Smooth muscle cell (in vitro differentiated cells): ENCODE data around the gene ZNRF1. TPM values are rescaled to one million over a fixed set of nuclear protein-coding genes. Genes with fewer than 3 reads are reported as not detected.

Source experiments
- DNase-seq: peaks from one replicate; lab custom pipeline; 2025; ENCODE audit not compliant: unreplicated experiment; lab: John Stamatoyannopoulos, UW
- H2AFZ ChIP-seq: fragments of 200-600 bp; sonication (generic); 2 replicates; pipeline ENCODE4 v1.6.0; 2016; ENCODE audit warnings: antibody characterized with exemption, low read depth, mild to moderate bottlenecking
- H3F3A ChIP-seq: fragments of 200-600 bp; sonication (generic); 2 replicates; pipeline ENCODE4 v1.6.0; 2017; ENCODE audit warnings: antibody characterized with exemption, low read depth
- H3K27ac ChIP-seq: fragments of 200-600 bp; sonication (generic); 2 replicates; pipeline ENCODE4 v1.5.1; 2016; ENCODE audit warnings: low read depth, mild to moderate bottlenecking
- H3K27me3 ChIP-seq: fragments of 200-600 bp; sonication (generic); 2 replicates; pipeline ENCODE4 v1.6.1; 2016; ENCODE audit warnings: low read depth, mild to moderate bottlenecking
- H3K36me3 ChIP-seq: fragments of 200-600 bp; sonication (generic); 2 replicates; pipeline ENCODE4 v1.5.1; 2016; ENCODE audit warnings: low read depth
- H3K4me1 ChIP-seq: fragments of 200-600 bp; sonication (generic); 2 replicates; pipeline ENCODE4 v1.5.1; 2016; ENCODE audit warnings: low read depth
- H3K4me2 ChIP-seq: fragments of 200-600 bp; sonication (generic); 2 replicates; pipeline ENCODE4 v1.6.0; 2016; ENCODE audit warnings: mild to moderate bottlenecking
- H3K4me3 ChIP-seq: fragments of 200-600 bp; sonication (generic); 2 replicates; pipeline ENCODE4 v1.5.1; 2016; ENCODE audit warnings: mild to moderate bottlenecking
- H3K79me2 ChIP-seq: fragments of 200-600 bp; sonication (generic); 2 replicates; pipeline ENCODE4 v1.6.0; 2016; ENCODE audit warnings: low read depth, mild to moderate bottlenecking
- H3K9ac ChIP-seq: fragments of 200-600 bp; sonication (generic); 2 replicates; pipeline ENCODE4 v1.6.0; 2016; ENCODE audit warnings: low read depth
- H3K9me3 ChIP-seq: fragments of 200-600 bp; sonication (generic); replicated peaks from 2 replicates; pipeline ENCODE4 v1.5.1; 2016; ENCODE audit warnings: low read depth
- H4K20me1 ChIP-seq: fragments of 200-600 bp; sonication (generic); 2 replicates; pipeline ENCODE4 v1.6.0; 2016; ENCODE audit warnings: low read depth
- WGBS: methylation state at CpG from one replicate; pipeline ENCODE4 v1.1.7; 2016; ENCODE audit warnings: low lambda C conversion rate; 5-methylcytosine and 5-hydroxymethylcytosine counted together
- polyA plus RNA-seq: library from polyadenylated mRNA; unstranded; fragments of >200 nt; fragmentation: Nextera tagmentation; extraction: Ambion mirVana; gene quantifications from 2 replicates; pipeline ENCODE4 v1.2.1, GENCODE V29; 2016
- total RNA-seq: library from RNA; depleted of rRNA; stranded (reverse); fragments of >200 nt; gene quantifications from 2 replicates; pipeline ENCODE4 v1.2.3, GENCODE V29; 2014
- TF ChIP-seq, protein P1 (sequence below): fragments of 200-600 bp; sonication (generic); IDR thresholded peaks from 2 replicates; pipeline ENCODE4 v1.5.1; 2017; ENCODE audit warnings: borderline replicate concordance, mild to moderate bottlenecking, antibody characterized with exemption; ENCODE audit not compliant: insufficient read depth, poor library complexity, severe bottlenecking

Gene ZNRF1
- total and polyA plus RNA-seq, 2 experiments from 2014 or later = 18.2 to 45.4 TPM

DNA sequence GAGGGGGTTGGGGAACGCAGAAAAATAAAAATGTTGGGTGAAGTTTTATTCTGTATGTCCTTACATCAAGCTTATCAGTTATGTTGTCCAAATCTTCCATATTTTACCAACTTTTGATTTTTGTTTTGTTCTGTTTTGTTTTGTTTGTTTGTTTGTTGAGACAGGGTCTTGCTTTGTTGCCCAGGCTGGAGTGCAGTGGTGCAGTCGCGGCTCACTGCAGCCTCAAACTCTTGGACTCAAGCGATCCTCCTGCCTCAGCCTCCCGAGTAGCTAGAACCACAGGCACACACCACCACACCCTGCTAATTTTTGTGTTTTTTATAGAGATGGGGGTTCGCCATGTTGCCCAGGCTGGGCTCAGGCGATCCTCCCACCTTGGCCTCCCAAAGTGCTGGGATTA is 20.8 kb downstream of the ZNRF1 start:
- no peaks in the 10 kb centered on the region for H3K4me1 ChIP-seq
- TF ChIP-seq, protein P1, sequence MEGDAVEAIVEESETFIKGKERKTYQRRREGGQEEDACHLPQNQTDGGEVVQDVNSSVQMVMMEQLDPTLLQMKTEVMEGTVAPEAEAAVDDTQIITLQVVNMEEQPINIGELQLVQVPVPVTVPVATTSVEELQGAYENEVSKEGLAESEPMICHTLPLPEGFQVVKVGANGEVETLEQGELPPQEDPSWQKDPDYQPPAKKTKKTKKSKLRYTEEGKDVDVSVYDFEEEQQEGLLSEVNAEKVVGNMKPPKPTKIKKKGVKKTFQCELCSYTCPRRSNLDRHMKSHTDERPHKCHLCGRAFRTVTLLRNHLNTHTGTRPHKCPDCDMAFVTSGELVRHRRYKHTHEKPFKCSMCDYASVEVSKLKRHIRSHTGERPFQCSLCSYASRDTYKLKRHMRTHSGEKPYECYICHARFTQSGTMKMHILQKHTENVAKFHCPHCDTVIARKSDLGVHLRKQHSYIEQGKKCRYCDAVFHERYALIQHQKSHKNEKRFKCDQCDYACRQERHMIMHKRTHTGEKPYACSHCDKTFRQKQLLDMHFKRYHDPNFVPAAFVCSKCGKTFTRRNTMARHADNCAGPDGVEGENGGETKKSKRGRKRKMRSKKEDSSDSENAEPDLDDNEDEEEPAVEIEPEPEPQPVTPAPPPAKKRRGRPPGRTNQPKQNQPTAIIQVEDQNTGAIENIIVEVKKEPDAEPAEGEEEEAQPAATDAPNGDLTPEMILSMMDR = no peak
- no peaks in the 10 kb centered on the region for H3K27me3 ChIP-seq
- peaks cover 85% of the 10 kb centered on the region for H3K79me2 ChIP-seq
- no peaks in the 10 kb centered on the region for H3F3A ChIP-seq
- 99% methylated on average over 7 of the region's 7 CpGs for WGBS
- peaks cover 12% of the 10 kb centered on the region for H3K9me3 ChIP-seq
- H3K4me2 ChIP-seq = no peak overlapping the region
- DNase-seq = no peak
- H4K20me1 ChIP-seq = peaks cover 48% of the 10 kb centered on the region
- no peak overlapping the region for H2AFZ ChIP-seq
- H3K27ac ChIP-seq = no peak overlapping the region
- no peak overlapping the region for H3K9ac ChIP-seq
- no peak overlapping the region for H3K4me3 ChIP-seq
- H3K36me3 ChIP-seq = no peaks in the 10 kb centered on the region

DNA sequence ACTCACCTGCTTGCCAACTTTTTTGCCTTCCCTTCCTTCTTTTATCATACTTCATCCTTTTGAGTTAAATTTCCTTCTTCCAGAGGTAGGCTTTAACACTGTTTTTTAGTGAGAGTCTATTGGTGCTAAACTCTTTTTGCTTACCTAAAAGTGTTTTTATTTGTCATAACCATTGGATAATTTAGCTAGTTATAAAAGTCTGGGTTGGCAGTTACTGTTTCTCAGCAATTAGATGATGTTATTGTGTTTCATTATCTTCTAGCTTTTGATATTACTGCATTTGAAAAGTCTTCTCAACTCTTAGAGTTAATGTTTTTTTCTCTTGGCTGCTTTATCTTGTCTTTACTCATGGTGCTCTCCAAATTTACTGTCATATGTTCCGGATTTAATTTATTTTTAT is 22.6 kb downstream of the ZNRF1 start:
- Histone ChIP-seq H3K9ac (no peak overlapping the region), H2AFZ (no peak overlapping the region), H3K79me2 (peaks cover 72% of the 10 kb centered on the region), H3K9me3 (peaks cover 12% of the 10 kb centered on the region), H3K36me3 (no peaks in the 10 kb centered on the region), H3K27ac (no peak overlapping the region), H3K4me1 (no peaks in the 10 kb centered on the region), H3F3A (no peaks in the 10 kb centered on the region), H3K27me3 (no peaks in the 10 kb centered on the region), H3K4me3 (no peak overlapping the region), H4K20me1 (peaks cover 51% of the 10 kb centered on the region), H3K4me2 (no peak overlapping the region)
- whole genome bisulfite sequencing = 97% methylated on average over 1 of the region's 1 CpG
- TF ChIP-seq, protein P1 = no peak
- no peak for DNase-seq

DNA sequence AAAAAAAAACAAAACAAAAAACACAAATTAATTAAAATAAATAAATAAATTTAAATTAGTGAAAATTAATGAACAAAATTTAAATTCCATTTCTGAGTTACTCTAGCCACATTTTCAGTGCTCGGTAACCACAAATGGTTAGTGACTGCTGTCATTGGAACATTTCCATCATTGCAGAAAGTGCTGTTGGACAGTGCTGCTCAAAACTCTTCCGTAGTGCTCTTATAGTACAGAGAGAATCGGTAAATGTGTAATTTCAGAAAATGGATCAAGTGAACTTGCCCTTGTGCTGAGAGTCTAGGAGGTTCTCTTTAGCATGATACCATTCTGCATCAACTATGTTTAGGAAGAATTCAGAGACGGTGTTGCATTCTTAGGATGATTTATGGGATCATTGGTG is 23.7 kb downstream of the ZNRF1 start:
- Histone ChIP-seq H3K36me3 (no peaks in the 10 kb centered on the region), H3K79me2 (peaks cover 72% of the 10 kb centered on the region), H3K9ac (no peak overlapping the region), H3K27ac (no peak overlapping the region), H3K4me2 (no peak overlapping the region), H3F3A (no peaks in the 10 kb centered on the region), H4K20me1 (peaks cover 51% of the 10 kb centered on the region), H3K27me3 (no peaks in the 10 kb centered on the region), H3K4me3 (no peak overlapping the region), H3K4me1 (no peaks in the 10 kb centered on the region), H2AFZ (no peak overlapping the region), H3K9me3 (peaks cover 12% of the 10 kb centered on the region)
- 92% methylated on average over 4 of the region's 4 CpGs for WGBS
- TF ChIP-seq, protein P1 = no peak
- DNase-seq = no peak

DNA sequence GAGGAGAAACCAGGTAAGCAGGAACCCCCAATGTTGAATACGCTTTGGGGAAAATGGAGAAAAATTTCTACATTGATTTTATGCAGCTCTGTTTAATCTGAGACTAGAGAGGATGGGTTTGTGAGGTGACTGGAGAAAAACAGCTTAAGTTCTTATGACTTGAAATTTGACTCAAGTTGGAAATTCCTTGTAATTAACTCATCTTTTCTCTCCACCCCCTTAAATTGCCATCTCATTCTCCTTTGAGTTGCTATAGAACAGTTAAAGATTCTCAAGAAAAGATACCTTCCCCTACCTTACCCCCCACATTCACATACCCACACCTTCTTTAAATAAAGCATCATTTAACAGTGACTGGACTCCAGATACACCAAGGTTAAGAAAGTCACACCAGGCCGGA is 24.2 kb downstream of the ZNRF1 start:
- DNase-seq = no peak
- TF ChIP-seq, protein P1 = no peak
- no peak overlapping the region for H3K27ac ChIP-seq
- H3K4me3 ChIP-seq = no peak overlapping the region
- H3K36me3 ChIP-seq = no peaks in the 10 kb centered on the region
- peaks cover 51% of the 10 kb centered on the region for H4K20me1 ChIP-seq
- H3K4me2 ChIP-seq = no peak overlapping the region
- H3K4me1 ChIP-seq = no peaks in the 10 kb centered on the region
- H2AFZ ChIP-seq = no peak overlapping the region
- no peak overlapping the region for H3K9ac ChIP-seq
- peaks cover 72% of the 10 kb centered on the region for H3K79me2 ChIP-seq
- 87% methylated on average over 2 of the region's 2 CpGs for WGBS
- H3K9me3 ChIP-seq = peaks cover 12% of the 10 kb centered on the region
- H3K27me3 ChIP-seq = no peaks in the 10 kb centered on the region
- no peaks in the 10 kb centered on the region for H3F3A ChIP-seq
